Islet precursor cell (in vitro differentiated cells): Measurements from ENCODE around the gene NIPSNAP2.
A peak's percentile ranks its signal among the peaks of the same experiment; 100 is the strongest.
"Not testable (repeated sequence)": the region's sequence is repeated elsewhere in the genome, so short reads cannot be mapped to it uniquely, and the experiment has no call there.

Experiments
- DNase-seq: peaks from one replicate; pipeline ENCODE4 v3.0.0-alpha.2; 2018

NIPSNAP2 gene

DNA sequence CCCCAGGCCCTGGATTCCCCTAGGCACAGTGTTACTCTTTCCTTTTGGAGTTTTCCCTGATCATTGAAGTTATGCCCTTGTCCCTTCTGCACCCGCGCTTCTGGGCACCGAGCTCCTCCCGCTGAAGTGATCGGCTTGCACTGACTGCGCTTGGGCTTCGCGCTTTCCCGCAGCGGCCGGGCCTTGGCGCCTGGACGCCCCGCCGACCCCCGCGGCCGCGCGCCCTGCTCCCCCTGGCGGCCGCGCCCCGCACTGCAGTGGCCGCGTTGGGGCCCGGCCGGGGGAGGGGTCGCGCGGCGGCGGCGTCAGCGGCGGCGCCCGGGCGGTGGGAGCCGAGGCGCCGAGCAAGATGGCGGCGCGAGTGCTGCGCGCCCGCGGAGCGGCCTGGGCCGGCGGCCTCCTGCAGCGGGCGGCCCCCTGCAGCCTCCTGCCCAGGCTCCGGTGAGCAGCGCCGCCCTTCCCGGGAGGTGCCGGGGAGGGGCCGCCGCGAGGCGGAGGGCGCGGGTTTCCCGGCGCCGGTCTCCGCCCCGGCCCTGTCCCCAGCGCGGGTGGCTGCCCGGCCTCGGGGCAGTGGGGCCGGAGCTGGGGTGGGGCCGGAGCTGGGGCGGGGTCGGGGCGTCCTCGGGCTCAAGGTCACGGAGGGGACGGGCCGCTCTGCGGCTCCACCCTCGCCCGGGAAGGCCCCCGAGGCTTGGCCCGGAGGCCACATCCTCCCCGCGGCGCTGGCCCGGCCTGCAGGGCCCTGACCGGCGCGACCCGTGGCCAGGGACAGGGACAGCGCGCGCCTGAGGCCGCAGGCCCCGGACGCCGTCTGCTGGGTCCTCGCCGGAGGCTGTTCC lies at the start of gene NIPSNAP2:
TSS of gene NIPSNAP2 (plus strand) at position 325 of the 839 bp plus-strand sequence. CDS start at position 350, 25 bp downstream.
- peak; percentile 85 for DNase-seq

DNA sequence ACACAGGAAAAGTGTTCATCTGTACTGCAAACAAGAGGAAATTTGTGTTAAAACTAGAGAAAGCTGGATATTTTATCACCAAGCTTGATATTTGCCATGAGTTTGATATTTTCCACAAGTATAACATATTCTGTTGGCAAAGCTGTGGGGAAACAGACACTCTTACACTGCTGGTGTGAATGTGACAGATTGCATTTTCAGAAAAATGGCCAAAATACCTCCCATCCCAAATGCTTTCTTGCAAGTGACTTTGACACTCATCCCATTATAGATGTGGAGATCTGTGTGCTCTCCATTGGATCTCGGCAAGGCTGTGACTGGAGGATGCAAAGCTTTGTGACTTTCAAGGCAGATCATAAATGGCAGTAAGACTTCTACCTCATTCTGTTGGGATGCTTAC lies 46.6 kb upstream of the NIPSNAP2 start:
- no peak for DNase-seq

DNA sequence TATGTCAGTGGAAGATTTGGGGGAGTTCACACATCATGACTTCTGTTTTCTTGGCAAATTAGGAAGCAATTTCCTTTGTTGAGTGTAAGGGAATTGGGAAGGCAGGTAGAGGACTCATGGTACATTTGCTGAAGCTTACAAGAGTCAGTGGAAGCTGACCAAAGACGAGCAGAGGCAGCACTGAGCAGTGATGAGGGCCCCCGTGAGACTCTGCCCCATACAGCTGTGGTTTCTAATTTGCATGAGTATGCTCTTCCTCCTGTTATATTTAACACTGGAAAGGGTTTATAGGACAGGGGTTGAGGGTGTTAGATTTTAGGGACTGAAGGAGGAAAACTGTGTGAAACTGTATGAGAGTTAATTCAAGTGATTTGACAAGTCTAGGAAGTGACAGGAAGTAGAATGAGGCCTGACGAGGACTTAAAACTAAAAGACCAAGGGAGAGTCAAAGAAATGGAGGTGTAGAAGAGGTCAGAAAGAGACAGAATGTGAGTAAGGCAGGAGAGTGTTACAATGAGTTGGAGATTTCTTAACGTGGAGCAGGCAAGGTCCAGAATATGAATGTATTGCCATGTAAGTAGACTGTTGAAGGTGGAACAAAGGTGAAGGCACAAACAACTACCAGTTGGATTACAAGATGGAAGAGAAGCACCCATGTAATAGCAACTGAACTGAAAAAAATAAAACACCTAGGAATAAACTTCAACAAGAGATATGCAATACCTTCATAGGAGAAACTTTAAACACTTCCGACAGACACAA lies 36.2 kb upstream of the NIPSNAP2 start:
- DNase-seq: no peak

DNA sequence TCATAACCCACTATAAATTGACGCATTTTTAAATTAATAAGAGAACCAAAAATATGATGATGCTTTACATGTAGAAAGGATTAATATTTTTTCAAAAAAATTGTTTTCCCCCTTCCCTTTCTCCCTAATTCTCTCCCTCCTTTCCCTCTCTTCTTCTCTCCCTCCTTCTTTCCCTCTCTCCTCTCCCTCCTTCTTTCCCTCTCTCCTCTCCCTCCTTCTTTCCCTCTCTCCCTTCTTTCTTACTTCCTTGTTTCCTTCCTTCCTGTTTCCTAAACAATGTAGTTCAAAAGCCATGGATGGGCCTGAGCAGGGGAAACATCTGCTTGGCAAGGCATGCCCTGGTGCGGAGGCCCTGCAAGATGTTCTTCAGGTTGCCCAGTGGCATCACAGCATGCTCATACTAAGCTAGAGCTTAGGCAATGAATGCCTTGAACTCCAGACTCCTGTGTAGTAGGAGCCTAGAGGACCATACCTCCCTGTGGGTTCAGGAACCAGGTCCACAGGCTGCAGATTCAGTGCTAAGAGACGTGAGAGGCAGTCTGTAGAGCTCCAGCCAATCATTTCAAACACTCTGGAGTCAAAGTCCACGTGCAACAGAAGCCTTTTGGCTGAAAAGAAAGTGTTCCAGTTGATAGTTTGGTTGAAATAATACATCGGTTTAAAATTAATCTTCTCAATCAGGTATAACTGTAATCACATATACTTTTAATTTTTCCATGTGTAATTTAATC lies 32.8 kb upstream of the NIPSNAP2 start:
- no peak for DNase-seq

DNA sequence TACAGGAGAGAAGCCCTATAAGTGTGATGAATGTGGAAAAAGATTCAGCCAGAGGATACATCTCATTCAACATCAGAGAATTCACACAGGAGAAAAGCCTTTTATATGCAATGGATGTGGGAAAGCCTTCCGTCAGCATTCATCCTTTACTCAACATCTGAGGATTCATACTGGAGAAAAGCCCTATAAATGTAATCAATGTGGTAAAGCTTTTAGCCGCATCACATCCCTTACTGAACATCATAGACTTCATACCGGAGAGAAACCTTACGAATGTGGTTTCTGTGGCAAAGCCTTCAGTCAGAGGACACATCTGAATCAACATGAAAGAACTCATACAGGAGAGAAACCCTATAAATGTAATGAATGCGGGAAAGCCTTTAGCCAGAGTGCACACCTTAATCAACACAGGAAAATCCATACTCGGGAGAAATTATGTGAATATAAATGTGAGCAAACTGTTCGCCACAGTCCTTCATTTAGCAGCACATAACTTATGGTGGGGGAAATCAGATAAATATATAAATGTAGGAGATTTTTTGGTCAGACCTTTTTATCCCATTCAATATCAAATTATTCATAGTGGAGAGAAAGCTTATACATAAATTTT lies 24.8 kb upstream of the NIPSNAP2 start:
- DNase-seq: no peak

DNA sequence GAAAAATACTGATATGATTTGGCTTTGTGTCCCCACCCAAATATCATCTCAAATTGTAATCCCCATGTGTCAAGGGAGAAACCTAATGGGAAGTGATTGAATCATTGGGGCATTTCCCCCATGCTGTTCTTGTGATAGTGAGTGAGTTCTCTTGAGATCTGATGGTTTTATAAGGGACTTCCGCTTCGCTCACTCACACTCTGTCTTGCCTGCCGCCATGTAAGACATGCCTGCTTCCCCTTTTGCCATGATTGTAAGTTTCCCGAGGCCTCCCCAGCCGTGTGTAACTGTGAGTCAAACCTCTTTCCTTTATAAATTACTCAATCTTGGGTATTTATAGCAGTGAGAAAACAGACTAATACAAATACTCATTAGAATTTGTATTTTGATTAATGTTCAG lies 17.8 kb upstream of the NIPSNAP2 start:
- no peak for DNase-seq

DNA sequence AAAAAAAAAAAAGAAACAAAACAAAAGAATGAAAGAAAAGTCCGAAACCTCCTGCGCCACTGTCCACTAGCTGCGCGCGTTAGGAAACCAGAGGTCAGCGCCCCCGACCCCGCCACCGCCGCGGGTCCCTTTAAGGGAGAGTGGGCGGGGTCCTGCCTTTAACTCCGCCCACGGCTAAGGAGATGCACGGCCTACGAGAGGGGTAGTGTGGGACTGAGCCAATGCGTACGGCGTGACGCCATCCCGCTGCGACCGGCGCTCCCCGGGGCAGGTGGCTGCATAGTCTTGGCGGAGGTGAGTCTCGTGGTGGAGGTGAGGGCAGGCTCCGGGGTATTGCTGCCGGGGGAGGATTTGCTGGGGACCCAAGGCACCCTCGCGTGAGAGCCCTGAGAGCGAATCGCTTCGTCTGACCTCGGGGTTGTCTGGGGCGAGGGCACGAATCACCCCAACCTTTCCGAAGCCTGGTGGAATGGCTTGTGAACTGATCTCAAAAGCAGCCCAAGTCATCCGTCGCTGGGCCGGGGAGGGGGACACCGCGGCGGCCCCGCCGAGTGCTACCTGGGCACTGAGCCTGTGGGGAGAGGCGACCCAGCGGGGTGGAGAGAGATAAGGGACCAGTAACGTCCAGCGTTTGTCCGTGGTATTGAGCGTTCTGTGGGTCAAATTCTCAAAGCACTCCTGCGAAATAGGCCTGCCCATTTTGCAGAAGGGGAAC lies 12.6 kb upstream of the NIPSNAP2 start, which contains the start of gene MRPS17:
TSS of gene MRPS17 (plus strand) at position 241 of the 715 bp plus-strand sequence. CDS start 1,319 bp downstream, outside the sequence.
- DNase-seq: peak; percentile 95

DNA sequence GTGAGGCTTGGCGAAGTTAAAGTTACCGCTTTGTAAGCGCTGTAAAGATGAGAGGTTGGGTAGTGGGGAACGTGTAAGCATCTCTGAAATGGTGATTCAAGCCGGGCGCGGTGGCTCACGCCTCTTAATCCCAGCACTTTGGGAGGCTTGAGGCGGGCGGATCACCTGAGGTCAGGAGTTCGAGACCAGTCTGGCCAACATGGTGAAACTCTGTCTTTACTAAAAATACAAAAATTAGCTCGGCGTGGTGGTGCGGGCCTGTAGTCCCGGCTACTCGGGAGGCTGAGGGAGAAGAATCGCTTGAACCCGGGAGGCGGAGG lies 12.1 kb upstream of the NIPSNAP2 start:
- not testable (repeated sequence) for DNase-seq

DNA sequence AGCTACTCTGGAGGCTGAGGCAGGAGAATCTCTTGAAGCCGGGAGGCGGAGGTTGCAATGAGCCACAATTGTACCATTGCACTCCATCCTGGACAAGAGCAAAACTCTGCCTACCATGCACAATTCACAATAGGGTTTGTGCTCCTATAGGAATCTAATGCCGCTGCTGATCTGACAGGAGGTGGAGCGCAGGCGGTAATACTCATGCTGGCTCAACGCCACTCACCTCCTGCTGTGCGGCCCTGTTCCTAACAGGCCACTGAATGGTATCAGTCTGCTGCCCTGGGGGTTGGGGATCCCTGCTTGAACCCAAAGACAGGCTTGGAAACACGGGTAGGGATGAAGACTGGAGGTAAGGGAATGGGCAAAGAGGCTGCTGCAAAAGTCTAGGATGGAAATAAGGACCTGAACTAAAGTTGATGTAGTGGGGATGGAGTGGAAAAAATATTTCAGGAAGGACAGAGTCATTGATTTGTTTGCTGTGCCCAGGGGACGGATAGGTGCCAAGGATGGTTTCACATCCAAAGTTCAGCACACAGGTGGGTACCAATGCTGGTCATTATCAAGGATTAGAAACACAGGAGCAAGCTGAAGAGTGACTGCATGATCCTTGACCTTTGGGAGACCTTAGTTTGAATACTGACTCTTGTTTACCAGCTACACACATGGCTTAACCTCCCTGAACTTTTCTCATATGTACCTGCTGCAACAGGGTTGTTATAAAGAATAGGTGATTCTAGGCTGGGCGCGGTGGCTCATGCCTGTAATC lies 10.5 kb upstream of the NIPSNAP2 start:
- DNase-seq: no peak

DNA sequence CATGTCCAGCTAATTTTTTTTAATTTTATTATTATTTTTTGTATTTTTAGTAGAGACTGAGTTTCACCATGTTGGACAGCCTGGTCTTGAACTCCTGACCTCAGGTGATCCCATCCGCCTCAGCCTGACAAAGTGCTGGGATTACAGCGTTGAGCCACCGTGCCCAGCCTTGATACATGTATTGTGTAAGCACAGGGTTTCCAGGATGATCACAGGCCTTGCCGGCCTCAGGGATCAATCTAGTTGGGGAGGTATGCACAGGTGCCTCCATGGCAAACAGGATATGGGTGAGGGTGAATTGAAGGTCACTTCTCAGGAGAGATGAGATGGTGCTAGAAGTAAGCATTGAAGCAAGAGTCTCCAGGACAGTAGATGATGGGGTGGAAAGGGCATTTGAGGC lies 7.2 kb upstream of the NIPSNAP2 start:
- DNase-seq: no peak

DNA sequence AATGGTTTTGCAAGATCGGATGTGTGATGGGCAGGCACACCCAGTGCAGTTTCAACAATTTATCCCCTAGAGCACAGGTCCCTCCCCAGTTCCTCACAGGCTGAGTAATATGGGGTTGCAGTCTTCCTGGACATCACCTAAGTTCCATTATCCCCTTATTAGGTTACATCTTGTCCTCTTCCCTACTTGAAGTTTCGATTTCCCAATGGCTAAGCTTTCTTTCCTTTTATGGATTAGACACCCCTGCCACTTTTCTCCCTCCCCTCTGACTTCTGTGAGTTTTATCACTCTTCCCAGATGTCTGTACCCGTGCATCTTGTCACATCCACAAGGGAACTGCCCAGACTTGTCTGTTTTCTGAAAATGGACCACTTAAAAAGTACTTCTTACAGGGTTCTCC lies 2.4 kb upstream of the NIPSNAP2 start:
- no peak for DNase-seq

DNA sequence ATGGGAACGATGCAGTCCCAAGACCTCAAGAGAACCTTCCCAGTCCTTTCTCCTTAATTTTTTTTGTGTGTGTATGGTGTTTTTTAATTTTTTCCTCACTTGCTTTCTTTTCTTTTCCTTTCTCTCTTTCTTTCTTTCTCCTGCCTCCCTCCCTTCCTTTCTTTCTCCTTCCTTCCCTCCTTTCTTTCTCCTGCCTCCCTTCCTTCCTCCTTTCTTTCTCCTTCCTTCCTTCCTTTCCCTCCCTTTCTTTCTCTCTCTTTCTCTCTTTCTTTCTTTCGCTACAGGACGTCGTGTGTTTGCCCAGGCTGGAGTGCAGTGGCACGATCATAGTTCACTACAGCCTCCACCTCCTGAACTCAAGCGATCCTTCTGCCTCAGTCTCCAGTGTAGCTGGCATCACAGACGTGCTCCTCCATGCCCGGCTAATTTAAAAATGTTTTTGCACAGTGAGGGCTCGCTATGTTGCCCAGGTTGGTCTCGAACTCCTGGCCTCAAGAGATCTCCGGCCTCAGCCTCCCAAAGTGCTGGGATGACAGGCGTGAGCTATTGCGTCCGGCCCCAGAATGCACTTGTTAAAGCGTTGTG lies 709 bp upstream of the NIPSNAP2 start:
- no peak for DNase-seq

DNA sequence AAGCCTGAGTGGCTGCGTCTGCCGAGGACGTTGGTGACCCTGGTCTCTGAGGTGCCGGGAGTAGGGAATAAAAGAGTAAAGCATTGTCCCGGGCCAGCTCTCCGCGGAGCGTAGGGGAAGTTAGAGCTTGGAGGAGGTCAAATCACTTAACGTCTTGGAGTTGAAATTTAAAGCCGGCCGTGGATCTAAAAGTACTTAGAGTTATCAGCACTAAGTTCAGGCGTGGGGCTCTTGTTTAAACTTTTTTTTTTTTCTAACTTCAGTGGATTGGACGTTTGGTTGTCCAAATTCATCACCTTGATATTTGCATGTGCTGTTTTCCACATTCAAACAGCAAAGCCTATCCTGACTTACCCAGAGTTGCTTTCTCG lies 700 bp downstream of the NIPSNAP2 start:
- no peak for DNase-seq

DNA sequence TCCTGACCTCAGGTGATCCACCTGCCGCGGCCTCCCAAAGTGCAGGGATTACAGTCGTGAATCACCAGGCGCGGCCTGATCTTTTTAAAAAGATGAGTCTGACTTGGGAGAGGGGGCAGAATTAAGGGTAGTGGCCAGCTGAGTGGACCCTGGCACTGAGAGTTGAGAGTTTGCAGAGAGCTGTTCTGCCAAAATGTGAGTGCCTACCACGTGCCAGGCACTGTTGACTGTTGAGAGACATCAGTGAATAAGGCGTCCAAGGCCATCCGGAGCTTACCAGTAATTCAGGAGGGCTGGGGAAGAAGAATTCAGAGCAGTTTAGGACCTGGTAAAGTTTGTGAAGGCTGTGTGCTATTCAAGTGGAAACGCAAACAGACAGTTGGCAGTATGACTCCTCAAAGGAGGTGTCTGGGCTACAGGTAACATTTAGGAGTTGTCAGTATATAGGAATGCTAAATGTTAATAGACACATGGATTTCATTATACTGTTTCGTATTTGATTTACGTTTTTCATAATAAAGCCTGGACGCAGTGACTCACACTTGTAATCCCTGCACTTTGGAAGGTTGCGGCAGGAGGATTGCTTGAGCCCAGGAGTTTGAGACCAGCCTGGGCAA lies 1.5 kb downstream of the NIPSNAP2 start:
- DNase-seq: no peak

DNA sequence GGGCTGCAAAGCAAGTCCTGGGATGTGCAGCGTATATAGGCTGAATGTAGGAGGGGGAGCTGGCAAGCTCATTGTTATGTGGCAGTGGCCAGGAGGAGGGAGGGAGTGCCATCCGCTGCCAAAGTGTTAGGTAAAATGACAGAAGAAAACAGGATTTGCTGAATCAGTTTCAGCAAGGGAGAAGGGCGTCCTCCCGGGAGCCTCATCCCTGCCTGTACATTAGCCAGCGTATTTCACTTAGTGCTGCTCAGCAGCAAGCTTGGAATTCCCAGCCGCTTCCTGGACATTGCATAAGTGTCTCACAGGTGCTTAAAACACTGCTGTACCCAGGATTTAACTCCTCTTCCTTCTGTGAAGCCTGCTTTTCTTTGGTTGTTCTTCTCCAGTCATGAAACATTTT lies 2.5 kb downstream of the NIPSNAP2 start:
- no peak for DNase-seq

DNA sequence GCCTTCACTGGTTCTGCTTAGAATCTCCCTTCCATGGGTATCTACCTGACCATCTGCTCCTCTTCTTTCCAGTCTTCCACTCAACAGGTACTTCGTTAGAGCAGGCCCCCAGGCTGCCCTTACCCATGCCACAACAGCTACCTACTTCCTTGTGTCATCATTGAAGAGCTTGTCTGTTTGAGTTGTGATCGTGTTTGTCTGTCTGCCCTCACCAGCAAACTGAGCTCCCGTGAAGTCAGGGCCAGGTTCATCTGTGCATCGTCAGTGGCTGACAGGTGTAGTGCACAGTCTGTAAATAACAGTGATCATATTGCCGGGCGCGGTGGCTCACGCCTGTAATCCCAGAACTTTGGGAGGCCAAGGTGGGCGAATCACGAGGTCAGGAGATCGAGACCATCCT lies 5.0 kb downstream of the NIPSNAP2 start:
- DNase-seq: no peak

DNA sequence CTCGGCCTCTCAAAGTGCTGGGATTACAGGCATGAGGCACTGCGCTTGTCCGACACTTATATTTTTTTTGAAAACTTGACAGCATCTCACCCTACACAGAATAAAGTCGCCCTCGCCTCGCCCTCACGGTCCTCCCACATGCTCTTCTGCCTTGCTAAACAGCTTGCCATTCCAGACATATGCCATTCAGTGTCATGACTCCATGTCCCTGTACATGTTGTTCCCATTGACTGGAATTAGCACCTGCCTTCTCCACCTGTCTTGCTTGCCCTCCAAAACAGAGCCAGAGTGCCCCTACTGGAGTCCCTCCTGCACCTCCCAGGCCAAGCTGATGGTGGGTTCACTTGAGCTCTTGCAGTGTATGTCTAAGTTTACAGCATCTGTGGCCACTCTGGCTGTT lies 6.2 kb downstream of the NIPSNAP2 start:
- DNase-seq: no peak

DNA sequence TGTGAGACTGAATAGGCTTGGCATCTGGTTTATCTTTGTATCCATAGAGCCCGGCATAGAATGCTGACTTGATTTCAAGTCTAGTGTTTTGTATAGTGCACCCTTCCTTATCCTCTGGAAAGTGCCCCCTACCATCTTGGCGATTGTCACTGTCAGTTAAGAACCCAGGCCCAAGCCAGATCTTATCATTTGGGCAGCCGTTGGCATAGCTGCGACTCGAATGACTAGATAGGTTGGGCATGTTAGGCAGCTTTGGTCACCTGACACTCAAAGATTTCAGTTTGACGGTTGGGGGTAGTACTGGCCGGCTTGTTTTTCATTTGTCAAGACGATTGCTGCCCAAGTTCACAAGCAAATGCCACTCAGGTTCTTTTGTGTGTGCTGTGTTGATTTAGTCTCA lies 6.6 kb downstream of the NIPSNAP2 start:
- DNase-seq: no peak

DNA sequence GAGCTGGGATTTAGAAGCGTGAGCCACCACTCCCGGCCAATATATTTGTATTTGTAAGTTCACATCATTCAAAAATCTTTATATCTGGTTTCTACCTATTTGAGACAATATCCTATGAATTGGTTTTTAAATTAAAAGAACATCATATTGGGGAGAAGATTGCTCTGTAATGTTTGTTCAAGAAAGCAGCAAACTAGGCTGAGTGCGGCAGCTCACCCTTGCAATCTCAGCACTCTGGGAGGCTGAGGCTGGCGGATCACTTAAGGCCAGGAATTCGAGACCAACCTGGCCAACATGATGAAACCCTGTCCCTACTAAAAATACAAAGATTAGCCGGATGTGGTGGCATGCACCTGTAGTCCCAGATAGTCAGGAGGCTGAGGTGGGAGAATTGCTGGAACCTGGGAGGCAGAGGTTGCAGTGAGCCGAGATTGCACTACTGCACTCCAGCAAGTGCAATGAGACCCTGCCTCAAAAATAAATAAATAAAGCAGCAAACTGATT lies 9.4 kb downstream of the NIPSNAP2 start:
- DNase-seq: no peak

DNA sequence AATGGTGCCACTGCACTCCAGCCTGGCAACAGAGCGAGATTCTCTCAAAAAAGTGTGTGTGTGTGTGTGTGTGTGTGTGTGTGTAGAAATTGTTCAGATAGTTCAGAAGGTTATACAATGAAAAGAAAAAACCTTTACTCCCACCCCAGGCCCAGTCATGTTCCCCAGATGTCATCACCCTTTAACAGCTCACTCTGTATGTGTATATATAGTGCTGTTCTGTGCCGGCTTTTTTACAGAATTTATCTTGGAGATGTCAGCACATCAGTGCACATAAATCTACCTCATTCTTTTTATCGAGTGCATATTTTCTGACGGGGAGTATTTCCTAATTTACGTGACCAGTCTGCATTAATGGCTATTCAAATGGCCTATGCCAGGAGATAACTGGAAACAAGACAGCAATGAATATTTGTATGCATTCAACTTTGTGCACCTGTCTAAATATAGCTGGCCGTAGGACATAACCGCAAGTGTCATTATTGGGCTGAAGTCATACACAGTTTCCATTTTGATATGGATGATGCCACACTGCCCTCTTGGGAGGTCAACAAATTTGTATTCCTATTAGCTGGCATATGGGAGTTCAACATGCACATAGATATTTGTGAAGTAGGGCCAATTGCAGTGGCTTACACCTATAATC lies 11.7 kb downstream of the NIPSNAP2 start:
- no peak for DNase-seq
